DMS53 treated with DMSO at 0.1 percent for 48 hours (cell line): ENCODE results near the gene NFKBIB.
A peak's percentile ranks its signal among the peaks of the same experiment; 100 is the strongest.
"Not testable (repeated sequence)": the region's sequence is repeated elsewhere in the genome, so short reads cannot be mapped to it uniquely, and the experiment has no call there.

Experiments used
- DNase-seq: peaks from one replicate; lab custom pipeline; 2025; ENCODE audit not compliant: unreplicated experiment; lab: John Stamatoyannopoulos, UW

Gene NFKBIB

GRCh38 chr19:38873400-38873799 lies 26.4 kb upstream of the NFKBIB start:
- not testable (repeated sequence) for DNase-seq

- no peak for DNase-seq
Observed at GRCh38 chr19:38875656-38876395, 23.9 kb upstream of the NFKBIB start.

- peak; percentile 99 for DNase-seq
Observed at GRCh38 chr19:38877781-38878574, 21.8 kb upstream of the NFKBIB start, which contains the start of gene RINL. TSS of gene RINL (minus strand) at chr19:38878275. CDS start at chr19:38876742, 1,533 bp downstream.

GRCh38 chr19:38878575-38879399 lies 21.0 kb upstream of the NFKBIB start:
- no peak for DNase-seq

GRCh38 chr19:38879400-38879751 lies 20.4 kb upstream of the NFKBIB start:
- DNase-seq: no peak

- DNase-seq: no peak
Observed at GRCh38 chr19:38880076-38880881, 19.5 kb upstream of the NFKBIB start.

GRCh38 chr19:38880882-38881609 lies 18.7 kb upstream of the NFKBIB start:
- DNase-seq: no peak

GRCh38 chr19:38883286-38883685 lies 16.5 kb upstream of the NFKBIB start:
- no peak for DNase-seq

- DNase-seq: not testable (repeated sequence)
Observed at GRCh38 chr19:38884691-38885090, 15.1 kb upstream of the NFKBIB start.

GRCh38 chr19:38888876-38889275 lies 10.9 kb upstream of the NFKBIB start:
- no peak for DNase-seq

- no peak for DNase-seq
Observed at GRCh38 chr19:38889803-38890202, 10.0 kb upstream of the NFKBIB start.

GRCh38 chr19:38890686-38891085 lies 9.1 kb upstream of the NFKBIB start:
- DNase-seq: no peak

- no peak for DNase-seq
Observed at GRCh38 chr19:38891771-38892170, 8.0 kb upstream of the NFKBIB start.

GRCh38 chr19:38892841-38893240 lies 6.9 kb upstream of the NFKBIB start:
- DNase-seq: no peak

GRCh38 chr19:38893341-38893771 lies 6.4 kb upstream of the NFKBIB start:
- DNase-seq: no peak

- DNase-seq: no peak
Observed at GRCh38 chr19:38894968-38895367, 4.8 kb upstream of the NFKBIB start.

GRCh38 chr19:38898788-38899446 lies 852 bp upstream of the NFKBIB start:
- no peak for DNase-seq

- peak; percentile 56 for DNase-seq
Observed at GRCh38 chr19:38900202-38900629, 447 bp downstream of the NFKBIB start.

GRCh38 chr19:38900743-38901190 lies 998 bp downstream of the NFKBIB start:
- DNase-seq: no peak
